ENCODE measurements around the gene ADRB1.

Gene ADRB1

DNA sequence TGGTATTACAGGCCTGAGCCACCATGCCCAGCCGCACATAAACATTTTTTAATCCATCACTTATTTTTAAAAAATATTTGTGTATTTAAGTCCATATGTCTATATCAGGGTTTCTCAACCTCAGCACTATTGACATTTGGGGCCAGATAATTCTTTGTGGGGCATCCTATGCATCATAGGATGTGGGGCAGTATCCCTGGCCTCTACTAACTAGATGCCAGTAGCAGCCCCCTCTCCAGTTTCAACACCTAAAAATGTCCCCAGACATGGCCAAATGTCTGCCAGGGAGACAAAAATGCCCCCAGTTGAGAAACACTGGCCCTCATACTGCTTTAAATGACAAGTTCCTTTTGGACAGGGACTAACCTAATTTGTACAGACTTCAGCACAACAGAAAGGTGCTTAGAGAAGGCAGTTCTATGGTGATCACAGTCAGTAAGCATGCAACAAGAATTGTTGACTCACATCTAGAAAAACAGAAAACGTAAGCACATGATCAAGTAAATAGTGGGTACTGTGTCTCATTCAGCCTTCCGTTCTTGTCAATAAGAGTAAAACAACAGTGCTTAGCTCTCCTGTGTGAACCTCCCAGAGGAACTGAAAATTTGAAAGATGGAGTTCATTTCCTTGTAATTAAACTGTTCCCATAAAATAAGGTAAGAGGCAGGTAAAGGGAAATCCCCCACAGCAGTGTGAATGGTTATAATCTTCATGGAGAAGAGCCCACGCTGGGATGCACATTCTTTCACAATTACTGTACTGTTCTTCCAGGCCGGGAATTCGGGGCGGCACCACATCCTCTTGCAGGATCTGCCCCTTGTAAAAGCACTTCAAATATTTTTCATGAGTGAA, 17.3 kb upstream of the ADRB1 start:
- peak; percentile 85 for DNase-seq (ENCODE audit: low read depth)

DNA sequence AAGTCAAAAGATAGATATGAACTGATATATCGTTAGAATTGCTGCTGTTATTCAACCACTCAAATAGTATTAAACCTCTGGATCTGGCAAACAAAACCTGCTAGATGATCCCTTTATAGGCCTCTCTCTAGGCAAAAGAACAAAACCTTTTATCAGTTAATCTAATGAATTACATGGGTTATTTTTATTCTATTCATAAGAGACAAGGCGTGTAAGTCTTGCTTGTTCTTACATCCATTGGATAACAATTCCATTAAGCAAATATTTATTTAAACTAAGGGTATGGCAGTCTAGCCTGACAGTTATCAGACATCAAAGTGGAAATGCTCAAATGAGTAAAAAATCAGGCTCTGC, 16.6 kb upstream of the ADRB1 start:
- no peak for DNase-seq (ENCODE audit: low read depth)

GRCh38 chr10:114027951-114028350, 15.7 kb upstream of the ADRB1 start:
- no peak for DNase-seq (ENCODE audit: low read depth)

- no peak for DNase-seq (ENCODE audit: low read depth)
Observed at GRCh38 chr10:114028425-114028824, 15.2 kb upstream of the ADRB1 start.

DNA sequence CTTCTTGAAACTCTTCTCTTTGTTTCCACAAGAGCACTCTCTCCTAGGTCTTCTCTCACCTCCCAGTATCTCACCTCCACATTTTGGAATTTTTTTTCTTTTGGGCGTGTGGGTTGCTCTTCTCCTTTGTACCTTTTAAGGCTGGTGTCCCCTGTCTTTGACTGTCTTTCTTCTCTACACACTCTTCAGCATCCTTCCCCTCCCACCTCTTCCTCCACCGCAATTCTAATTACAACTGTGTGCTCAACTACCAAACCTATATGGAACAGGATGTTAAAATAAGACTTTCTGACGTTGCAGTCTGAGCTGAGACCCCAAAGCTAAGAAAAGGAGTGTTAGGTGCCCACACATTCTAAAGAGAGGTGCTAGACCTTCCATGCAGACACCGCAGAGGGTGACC, 14.0 kb upstream of the ADRB1 start:
- no peak for DNase-seq (ENCODE audit: low read depth)

DNA sequence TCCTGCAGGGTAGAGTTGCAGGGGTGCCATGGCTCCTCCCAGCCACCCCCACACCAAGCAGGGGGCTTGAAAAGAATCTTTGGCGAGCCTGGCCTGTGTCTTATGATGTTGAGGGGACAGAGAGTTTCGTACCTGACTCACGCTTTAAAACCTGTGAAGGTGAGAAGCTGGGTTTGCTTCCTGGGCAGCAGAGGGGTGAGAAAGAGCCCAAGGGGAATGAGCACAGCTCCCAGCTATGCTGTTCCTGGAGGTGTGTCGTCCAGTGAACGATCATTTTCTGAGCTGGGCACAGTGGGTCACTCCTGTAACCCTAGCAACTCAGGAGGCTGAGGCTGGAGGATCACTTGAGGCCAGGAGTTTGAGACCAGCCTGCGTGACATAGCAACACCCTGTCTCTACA, 13.5 kb upstream of the ADRB1 start:
- no peak for DNase-seq (ENCODE audit: low read depth)

DNA sequence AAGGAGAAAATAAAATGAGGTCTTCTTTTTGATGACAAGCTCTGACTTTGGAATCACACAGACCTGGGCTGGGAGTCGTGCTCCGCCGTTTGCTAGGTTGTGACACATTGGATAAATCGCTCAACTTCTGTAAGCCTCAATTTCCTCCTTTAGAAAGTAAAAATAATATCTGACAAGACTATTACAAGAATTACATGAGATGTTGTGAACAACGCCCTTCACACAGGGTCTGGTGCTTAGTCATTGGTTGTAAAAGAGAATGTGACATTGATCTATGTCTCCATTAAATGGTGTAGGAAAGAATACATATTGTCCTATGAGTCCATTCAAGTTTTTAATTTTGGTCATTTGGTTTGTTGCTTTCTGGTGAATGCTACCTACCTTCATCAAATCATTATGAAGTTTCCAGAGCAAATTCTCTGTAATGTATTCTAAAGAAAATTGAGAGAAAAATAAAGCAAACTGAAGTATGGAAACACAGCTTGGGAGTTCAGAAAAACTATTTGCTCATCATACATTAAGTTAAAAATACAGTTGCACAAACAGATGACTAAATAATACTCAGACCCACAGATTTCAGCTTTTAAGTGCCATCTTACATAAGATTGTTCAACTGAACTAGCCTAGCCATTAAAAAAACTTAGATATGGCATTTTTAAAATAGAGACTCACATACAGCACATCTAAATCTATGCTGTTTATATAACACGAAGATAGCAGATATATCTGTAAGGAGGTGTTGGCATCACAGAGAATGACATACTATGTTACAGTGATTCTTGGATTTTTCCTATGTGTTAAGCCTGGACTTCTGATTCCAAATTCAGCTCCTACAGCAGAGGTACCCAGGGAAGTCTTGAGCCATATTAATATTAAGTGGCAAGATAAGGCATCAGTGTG, 12.3 kb upstream of the ADRB1 start:
- no peak for DNase-seq (ENCODE audit: low read depth)

DNA sequence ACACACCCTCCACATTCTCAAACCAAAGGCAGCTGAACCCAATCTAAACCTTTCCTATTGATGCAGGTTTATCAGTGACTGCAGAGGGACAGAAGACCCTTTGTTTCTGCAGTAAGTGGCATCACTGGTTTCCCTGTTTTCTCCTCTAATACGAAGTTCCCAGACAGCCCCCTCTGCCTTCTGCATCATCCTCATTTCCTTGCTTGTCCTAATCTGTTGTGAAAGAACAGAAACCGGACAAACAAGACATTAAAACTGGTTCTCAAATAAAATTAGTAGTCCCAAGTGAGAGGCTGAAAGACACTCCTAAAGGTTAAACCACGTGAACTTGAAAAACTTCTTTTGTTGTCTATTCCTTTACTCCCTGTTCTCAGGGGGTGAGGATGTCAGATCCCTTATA, 10.1 kb upstream of the ADRB1 start:
- no peak for DNase-seq (ENCODE audit: low read depth)

- DNase-seq (ENCODE audit: low read depth), result no peak
Observed at GRCh38 chr10:114034923-114035645, 8.6 kb upstream of the ADRB1 start.

- no peak for DNase-seq (ENCODE audit: low read depth)
Observed at GRCh38 chr10:114035791-114036190, 7.9 kb upstream of the ADRB1 start.

GRCh38 chr10:114038819-114039218, 4.8 kb upstream of the ADRB1 start:
- DNase-seq (ENCODE audit: low read depth), result no peak

DNA sequence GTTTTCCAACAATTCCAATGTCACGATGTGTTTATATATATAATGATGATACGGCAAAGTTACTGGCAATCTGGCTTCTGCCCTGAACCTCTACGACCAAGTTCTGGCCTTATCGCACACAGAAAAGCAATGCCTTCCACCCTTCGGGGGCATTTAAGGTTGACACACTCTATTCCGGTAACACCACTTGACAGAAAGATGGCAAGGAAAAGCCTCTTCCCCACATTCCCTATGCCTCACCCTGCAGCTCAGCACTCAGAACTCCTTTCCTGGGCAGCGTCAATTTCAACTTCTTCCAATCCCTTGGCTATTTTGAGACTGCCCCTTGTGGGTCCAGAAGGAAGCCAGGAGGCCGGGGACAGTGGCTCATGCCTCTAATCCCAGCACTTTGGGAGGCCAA, 2.5 kb upstream of the ADRB1 start:
- DNase-seq (ENCODE audit: low read depth), result no peak

DNA sequence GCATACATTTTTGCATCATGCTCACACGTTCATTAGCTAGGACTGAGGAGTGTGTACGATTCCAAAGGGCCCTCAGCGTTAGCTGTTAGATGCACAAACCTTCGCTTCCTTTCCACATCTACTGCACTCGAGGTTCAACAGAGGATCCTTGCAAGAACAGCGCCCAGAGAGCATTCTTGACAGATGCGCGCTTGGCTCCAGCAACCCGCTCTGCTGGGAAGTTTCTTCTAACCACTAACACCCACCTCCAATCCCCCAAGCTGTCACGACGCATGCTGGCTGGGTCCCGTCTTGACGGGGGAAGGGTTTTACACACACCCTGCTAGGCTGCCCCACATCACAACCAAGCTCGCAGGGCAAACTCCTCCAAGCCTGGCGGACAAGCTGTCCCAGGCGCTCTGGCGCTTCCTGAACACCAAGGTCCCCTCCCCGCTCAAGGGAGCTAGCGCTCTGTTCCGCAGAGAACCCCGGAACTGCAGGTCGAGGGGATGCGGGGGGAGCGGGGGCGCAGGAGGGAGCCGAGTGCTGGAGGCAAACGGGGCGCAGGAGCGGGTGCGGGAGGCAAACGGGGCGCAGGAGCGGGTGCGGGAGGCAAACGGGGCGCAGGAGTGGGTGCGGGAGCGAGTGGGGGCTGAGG, 653 bp upstream of the ADRB1 start:
- no peak for DNase-seq (ENCODE audit: low read depth)

GRCh38 chr10:114044247-114045135, 825 bp downstream of the ADRB1 start:
- DNase-seq (ENCODE audit: low read depth), result no peak

- DNase-seq (ENCODE audit: low read depth), result no peak
Observed at GRCh38 chr10:114045136-114046086, 1.7 kb downstream of the ADRB1 start.

DNA sequence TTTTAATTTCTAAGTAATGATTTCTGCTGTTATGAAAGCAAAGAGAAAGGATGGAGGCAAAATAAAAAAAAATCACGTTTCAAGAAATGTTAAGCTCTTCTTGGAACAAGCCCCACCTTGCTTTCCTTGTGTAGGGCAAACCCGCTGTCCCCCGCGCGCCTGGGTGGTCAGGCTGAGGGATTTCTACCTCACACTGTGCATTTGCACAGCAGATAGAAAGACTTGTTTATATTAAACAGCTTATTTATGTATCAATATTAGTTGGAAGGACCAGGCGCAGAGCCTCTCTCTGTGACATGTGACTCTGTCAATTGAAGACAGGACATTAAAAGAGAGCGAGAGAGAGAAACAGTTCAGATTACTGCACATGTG, 2.4 kb downstream of the ADRB1 start:
- no peak for DNase-seq (ENCODE audit: low read depth)

- DNase-seq (ENCODE audit: low read depth), result no peak
Observed at GRCh38 chr10:114048472-114048871, 4.8 kb downstream of the ADRB1 start.

DNA sequence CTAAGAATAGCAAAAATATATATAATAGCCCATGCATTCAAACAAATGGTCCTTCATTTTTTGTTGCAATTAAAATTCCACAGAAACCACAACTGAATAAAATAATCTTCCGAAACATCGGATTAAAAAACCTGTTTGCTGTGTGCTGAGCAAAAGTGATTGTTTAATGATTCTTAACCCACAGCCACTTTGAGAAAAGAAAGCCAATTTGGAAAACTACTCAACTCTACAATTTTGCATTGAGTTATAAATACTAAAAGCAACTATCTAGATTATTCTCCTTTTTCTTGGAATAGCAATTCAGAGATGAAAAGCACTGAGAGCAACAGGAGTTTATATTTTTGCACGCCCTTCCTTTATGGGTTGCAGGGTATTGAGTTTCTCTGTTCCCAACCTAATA, 8.0 kb downstream of the ADRB1 start:
- DNase-seq (ENCODE audit: low read depth), result no peak

- no peak for DNase-seq (ENCODE audit: low read depth)
Observed at GRCh38 chr10:114052255-114052654, 8.6 kb downstream of the ADRB1 start.

DNA sequence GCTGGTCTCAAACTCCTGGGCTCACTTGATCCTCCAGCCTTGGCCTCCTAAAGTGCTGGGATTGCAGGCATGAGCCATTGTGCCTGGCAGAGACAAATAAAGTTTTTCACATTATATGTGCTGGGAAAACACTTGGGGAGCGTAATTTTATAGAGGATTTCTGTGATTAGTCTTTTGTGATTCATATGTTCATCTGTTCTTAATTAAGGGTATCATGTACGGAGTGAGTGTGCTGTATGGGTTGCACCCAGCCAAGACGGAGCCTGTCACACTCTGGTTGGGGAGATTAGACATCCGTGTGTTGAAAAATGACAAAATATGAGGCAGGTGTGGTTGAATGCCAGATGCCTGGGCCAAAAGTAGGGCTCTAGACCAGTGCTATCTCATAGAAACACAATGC, 10.3 kb downstream of the ADRB1 start:
- DNase-seq (ENCODE audit: low read depth), result no peak

Data from amniotic epithelial cell (primary cell).